ENCODE results near the gene NCF1. TPM values are rescaled to one million over a fixed set of nuclear protein-coding genes. Genes with fewer than 3 reads are reported as not detected.
"Not testable (repeated sequence)": the region's sequence is repeated elsewhere in the genome, so short reads cannot be mapped to it uniquely, and the experiment has no call there.

Gene NCF1
- total RNA-seq: 8.6 TPM
- long read RNA-seq, transcript NCF1-201 (11 exons, 1,396 nt): major isoform, 15 of 30 reads
- long read RNA-seq, partial matches to known transcripts: 4 of 30 reads
- long read RNA-seq, other reads (novel, unspliced or antisense): 11 of 30 reads

- not testable (repeated sequence) for DNase-seq (ENCODE audit: low spot score)
Measured at GRCh38 chr7:74773760-74774750, at the start of gene NCF1. NCF1 (plus strand) TSS chr7:74774011; CDS start chr7:74774032, 21 bp downstream.

GRCh38 chr7:74725840-74726239 lies 48.0 kb upstream of the NCF1 start:
- DNase-seq (ENCODE audit: low spot score): no peak

- no peak for DNase-seq (ENCODE audit: low spot score)
Measured at GRCh38 chr7:74726309-74727101, 47.3 kb upstream of the NCF1 start.

GRCh38 chr7:74728686-74729085 lies 45.1 kb upstream of the NCF1 start:
- not testable (repeated sequence) for DNase-seq (ENCODE audit: low spot score)

- not testable (repeated sequence) for DNase-seq (ENCODE audit: low spot score)
Measured at GRCh38 chr7:74730186-74730585, 43.6 kb upstream of the NCF1 start.

- not testable (repeated sequence) for DNase-seq (ENCODE audit: low spot score)
Measured at GRCh38 chr7:74739974-74740703, 33.7 kb upstream of the NCF1 start.

- not testable (repeated sequence) for DNase-seq (ENCODE audit: low spot score)
Measured at GRCh38 chr7:74743936-74744557, 29.8 kb upstream of the NCF1 start.

- not testable (repeated sequence) for DNase-seq (ENCODE audit: low spot score)
Measured at GRCh38 chr7:74753921-74754482, 19.8 kb upstream of the NCF1 start.

GRCh38 chr7:74756673-74757072 lies 17.1 kb upstream of the NCF1 start:
- DNase-seq (ENCODE audit: low spot score): not testable (repeated sequence)

GRCh38 chr7:74758268-74758667 lies 15.5 kb upstream of the NCF1 start:
- DNase-seq (ENCODE audit: low spot score): not testable (repeated sequence)

GRCh38 chr7:74758982-74759381 lies 14.8 kb upstream of the NCF1 start:
- not testable (repeated sequence) for DNase-seq (ENCODE audit: low spot score)

- not testable (repeated sequence) for DNase-seq (ENCODE audit: low spot score)
Measured at GRCh38 chr7:74765205-74765918, 8.4 kb upstream of the NCF1 start.

- DNase-seq (ENCODE audit: low spot score): not testable (repeated sequence)
Measured at GRCh38 chr7:74766509-74766908, 7.3 kb upstream of the NCF1 start.

- DNase-seq (ENCODE audit: low spot score): not testable (repeated sequence)
Measured at GRCh38 chr7:74766991-74767390, 6.8 kb upstream of the NCF1 start.

GRCh38 chr7:74770062-74770461 lies 3.7 kb upstream of the NCF1 start:
- DNase-seq (ENCODE audit: low spot score): not testable (repeated sequence)

GRCh38 chr7:74772093-74772492 lies 1.7 kb upstream of the NCF1 start:
- not testable (repeated sequence) for DNase-seq (ENCODE audit: low spot score)

- not testable (repeated sequence) for DNase-seq (ENCODE audit: low spot score)
Measured at GRCh38 chr7:74775111-74775510, 1.3 kb downstream of the NCF1 start.

GRCh38 chr7:74779053-74779452 lies 5.2 kb downstream of the NCF1 start:
- not testable (repeated sequence) for DNase-seq (ENCODE audit: low spot score)

- not testable (repeated sequence) for DNase-seq (ENCODE audit: low spot score)
Measured at GRCh38 chr7:74781746-74782145, 7.9 kb downstream of the NCF1 start.
